ENCODE data around the gene PNMA1.

- TF ChIP-seq CTCF (IDR thresholded peaks at IDR 0.05): no peak
- no peak for TF ChIP-seq POLR2A (IDR thresholded peaks at IDR 0.05)
Measured at GRCh38 chr14:73718418-73719251, 4.5 kb upstream of the PNMA1 start.

Measured in heart left ventricle (tissue), 13 donors.